Transverse colon (tissue), 4 donors: ENCODE data around the gene GRB2.

Source experiments
- CTCF ChIP-seq, 5 experiments: fragments of 200-600 bp in 3 of 5; fragments of 450-650 bp in 2 of 5; sonication (generic) in 3 of 5; IDR thresholded peaks; 1 replicate in 2 of 5; 2 replicates in 3 of 5; pipeline ENCODE4 v1.5.1; 2016 to 2017; ENCODE audit warnings: antibody characterized with exemption in 5 of 5, inconsistent platforms in 3 of 5, mild to moderate bottlenecking in 2 of 5, moderate library complexity in 1 of 5
- POLR2A ChIP-seq: fragments of 450-650 bp; IDR thresholded peaks from one replicate; pipeline ENCODE4 v1.6.1; 2016; ENCODE audit warnings: antibody characterized with exemption, mild to moderate bottlenecking, moderate library complexity
- POLR2AphosphoS5 ChIP-seq, 3 donors: sonication (generic); formaldehyde crosslinking; IDR thresholded peaks; one replicate each; pipeline ENCODE4 v1.6.1; 2016; ENCODE audit warnings: antibody characterized with exemption in 3 of 3

GRCh38 chr17:75387771-75388170 is 17.7 kb downstream of the GRB2 start:
- no peak for TF ChIP-seq CTCF (IDR thresholded peaks at IDR 0.05)
- no peak for TF ChIP-seq POLR2A
- TF ChIP-seq POLR2AphosphoS5 (IDR thresholded peaks at IDR 0.05): no peak
